HG02840 (cell line): ENCODE results near the gene S100PBP.
"Not testable (repeated sequence)": the region's sequence is repeated elsewhere in the genome, so short reads cannot be mapped to it uniquely, and the experiment has no call there.

Experiments
- ATAC-seq: cut with Tn5 transposase; IDR thresholded peaks from one replicate; pipeline ENCODE4 v1.9.1; 2021; ENCODE audit warnings: mild to moderate bottlenecking, moderate library complexity, moderate number of reproducible peaks; ENCODE audit not compliant: unreplicated experiment, low FRiP score

The S100PBP gene

DNA sequence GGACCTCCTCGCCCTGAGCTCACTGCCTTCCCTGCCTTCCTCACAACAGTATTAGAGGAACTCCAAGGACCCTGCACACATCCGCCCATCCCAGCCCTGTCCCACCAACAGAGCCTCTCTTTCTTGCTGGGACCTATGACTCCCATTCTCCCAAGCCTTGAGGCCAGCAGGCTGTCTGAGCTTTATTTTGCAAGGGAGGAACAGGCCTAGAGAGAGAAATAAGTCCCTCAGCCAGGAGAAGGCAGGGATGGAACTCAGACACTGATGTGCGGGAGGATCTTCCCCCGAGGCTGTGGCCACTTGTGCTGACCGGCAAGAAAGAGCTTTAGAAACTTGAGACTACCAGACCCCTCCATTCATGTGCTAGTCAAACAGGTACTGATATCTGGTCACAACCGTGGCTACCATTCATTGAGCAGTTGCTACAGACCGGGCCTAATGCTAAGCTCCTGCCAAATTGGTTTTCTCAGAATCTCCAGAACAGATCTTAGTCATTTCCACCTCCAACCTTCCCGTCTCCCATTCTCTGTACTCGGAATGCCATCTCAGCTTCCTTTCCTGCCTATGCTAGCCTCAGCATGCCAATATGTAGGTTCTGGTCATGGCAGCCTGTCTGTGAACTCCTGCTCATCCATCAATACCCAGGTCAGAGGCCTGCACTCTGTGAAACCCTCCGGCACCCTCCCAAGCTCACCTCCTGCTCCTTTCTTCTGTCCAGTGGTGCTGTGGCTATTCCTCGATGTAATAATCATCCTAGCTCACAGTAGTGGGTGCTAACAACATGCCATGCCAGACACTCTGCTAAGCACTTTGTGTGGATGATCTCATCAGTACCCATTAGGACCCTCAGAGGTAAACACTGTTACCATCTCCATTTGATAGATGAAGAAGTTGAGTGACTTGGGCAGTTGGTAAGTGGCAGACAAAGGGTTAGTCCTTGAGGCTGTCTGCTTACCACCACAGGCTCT lies 79.9 kb downstream of the S100PBP start:
- ATAC-seq: no peak

DNA sequence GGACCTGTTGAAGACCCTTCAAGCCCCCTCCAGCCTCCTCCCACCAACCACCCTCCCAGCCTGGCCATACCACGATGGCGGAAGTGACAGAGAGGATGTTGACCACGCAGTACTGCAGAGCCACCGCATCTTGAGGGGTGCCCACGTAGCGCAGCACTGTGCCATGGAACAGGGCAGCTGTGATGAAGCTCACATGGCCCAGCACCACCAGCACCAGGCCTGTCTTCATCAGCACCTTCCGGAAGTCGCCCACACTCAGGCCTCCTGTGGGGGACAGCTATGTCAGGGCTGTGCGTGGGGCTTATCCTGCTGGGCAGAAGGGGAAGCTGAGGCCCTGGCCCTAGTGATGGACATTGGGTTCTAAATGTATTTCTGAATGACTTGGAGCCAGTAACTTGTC lies 80.6 kb downstream of the S100PBP start:
- ATAC-seq: no peak

DNA sequence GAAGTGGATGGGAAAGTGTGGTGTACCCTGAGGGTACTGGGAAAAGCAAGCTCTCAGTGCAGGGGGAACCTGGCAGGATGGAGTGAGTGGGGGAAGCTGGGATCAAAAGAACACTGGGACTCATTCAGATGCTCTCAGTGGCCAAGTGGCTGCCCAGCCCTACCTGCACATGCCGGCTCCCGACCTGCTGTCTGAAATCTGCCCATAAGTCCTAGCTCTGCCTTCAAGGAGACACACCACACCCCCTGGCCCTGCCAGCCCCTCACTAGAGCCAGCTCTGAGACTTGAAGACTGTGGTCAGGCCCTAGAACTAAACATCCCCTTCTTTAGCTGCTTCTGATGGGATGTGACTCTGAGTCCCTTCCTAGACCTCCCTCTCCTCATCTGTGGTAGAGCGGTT lies 81.5 kb downstream of the S100PBP start:
- ATAC-seq: no peak

DNA sequence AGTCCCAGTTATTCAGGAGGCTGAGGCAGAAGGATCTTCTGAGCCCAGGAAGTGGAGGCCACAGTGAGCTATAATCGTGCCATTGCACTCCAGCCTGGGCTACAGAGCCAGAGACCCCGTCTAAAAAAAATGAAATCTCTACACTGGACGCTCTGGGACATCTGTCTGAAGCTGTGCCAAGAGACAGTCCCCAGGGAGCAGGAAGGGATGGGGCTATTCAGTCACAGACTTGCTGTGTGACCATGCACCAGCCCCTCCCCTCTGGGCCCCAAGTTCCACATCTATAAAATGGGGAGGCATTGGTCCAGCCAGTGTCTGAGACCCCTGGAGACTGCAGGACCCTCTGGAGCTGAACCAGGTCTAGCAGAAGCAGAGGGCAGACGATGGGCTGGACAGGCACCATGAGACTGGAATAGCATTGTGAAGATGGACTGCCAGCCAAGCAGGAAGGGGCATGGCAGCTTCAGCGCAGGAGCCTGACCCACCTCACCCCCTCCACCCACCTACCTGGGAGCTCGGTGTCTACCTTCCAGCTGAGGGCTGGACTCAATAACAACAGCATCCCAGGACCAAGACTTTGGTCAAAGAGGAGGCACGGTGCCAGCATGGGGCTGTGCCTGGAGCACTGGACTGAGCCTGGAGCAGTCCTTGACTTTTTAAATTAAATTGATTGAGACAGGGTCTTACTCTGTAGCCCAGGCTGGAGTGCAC lies 82.3 kb downstream of the S100PBP start:
- ATAC-seq: no peak

DNA sequence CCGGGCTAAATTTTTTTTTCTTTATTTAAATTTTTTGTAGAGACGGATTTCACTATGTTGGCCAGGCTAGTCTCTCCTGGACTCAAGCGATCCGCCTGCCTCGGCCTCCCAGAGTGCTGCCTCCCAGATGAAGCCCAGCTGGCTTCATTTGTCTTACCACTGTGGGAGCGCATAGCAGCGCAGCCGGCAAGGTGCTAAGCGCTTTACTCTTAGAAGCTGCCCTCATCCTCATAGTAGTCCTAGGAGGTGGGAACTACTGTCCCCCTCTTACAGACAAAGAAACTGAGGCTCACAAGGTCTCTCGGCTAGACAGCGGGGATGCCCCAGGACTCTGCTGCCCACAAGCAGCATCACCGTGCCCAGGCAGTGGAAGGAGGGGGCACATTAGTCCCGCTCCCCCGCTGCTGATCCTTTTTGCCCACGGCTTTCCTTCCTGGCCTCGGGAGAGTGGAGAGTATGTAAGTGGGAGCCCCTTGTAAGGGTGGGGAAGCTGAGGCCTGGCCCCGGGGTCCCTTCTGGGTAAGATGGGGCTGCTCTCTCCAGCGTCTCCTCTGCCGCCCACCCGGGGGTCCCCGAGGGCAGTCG lies 83.0 kb downstream of the S100PBP start:
- no peak for ATAC-seq

DNA sequence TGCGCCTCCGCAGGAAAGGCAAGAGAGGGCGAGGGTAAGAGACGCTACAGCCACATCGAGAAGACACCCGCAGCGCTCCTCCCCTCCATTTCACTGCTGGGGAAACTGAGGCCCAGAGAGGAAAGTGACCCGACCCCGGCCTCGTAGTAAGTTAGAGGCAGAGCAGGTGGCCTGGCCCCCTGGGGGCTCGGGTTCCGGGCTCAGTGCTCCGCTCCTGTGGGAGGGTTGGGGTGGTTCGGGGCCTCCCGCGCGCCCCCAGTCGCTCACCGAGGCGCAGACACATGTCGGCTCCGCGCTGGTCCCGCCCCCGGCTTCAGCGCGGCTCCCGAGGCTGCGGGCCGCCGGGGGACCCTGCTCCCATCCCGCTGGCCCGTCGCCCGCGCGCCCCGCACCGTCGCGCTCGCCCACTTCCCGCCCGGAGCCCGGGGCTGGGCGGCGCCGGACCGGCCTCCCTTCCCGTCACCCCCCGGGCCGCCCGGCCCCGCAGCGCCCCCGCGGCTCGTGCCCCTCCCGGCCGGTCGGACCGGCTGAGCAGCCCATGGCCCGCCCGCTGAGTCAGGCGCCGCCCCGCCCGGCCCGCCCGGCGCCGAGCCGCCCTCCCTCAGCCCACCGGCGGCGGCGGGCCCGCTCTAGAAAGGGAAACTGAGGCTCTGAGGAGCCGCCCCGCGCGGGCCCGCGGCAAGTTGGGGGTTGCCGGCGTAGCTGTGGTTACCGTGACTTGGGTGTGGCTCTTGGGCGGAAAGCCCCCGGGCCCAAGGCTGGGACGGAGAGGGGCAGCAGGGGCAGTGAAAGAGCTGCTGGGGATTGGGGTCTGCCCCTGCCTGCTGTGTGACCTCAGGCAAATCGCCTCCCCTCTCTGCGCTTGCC lies 83.7 kb downstream of the S100PBP start, which contains the start of gene TMEM54:
Gene TMEM54, minus strand, starts transcription at position 434 of the 867 bp plus-strand sequence. Its CDS starts 151 bp downstream, at position 283.
- ATAC-seq: no peak

DNA sequence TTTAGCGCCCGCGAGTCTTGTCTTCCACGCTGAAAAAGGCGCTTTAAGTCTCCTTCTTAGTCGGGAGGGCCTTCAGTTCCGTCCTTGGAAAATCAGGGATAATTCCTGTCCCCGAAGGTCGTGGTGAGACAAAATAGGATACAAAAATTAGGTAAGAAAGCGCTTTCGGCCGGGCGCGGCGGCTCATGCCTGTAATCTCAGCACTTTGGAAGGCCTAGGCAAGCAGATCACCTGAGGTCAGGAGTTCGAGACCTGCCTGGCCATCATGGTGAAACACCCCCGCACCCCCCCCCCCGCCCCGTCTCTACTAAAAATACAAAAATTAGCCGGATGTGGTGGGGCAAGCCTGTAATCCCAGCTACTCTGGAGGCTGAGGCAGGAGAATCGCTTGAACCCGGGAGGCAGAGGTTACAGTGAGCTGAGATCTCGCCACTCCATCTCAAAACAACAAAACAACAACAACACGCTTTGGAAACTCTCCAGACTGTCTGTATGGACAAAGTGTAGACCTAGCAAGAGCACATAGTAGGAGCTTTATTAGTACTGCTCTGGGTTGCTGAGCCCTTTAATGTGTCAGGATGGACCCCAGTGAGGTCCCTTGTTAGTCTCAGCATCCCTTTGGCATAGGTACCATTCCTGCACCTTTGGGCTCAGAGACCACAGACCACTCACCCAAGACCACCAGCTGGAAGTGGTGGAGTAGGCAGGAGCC lies 84.5 kb downstream of the S100PBP start:
- no peak for ATAC-seq

DNA sequence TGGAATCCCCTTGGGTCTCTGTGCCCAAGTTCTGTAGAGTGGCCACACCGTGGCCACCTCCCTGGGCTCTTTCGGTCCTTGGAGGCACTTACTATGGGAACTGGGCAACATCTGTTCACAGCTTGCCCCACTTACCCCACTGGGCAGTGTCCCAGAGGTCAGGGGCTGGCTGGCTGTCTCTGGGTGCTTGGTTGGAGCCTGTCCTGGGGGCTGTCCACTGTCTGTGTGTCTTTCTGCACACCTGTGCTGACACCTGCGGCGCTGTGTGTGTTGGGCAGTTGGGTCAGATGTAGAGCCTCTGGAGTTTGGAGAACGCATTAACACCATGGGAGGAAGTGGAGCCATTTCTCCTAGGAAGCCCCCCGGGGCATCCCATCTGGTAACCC lies 85.1 kb downstream of the S100PBP start:
- no peak for ATAC-seq

DNA sequence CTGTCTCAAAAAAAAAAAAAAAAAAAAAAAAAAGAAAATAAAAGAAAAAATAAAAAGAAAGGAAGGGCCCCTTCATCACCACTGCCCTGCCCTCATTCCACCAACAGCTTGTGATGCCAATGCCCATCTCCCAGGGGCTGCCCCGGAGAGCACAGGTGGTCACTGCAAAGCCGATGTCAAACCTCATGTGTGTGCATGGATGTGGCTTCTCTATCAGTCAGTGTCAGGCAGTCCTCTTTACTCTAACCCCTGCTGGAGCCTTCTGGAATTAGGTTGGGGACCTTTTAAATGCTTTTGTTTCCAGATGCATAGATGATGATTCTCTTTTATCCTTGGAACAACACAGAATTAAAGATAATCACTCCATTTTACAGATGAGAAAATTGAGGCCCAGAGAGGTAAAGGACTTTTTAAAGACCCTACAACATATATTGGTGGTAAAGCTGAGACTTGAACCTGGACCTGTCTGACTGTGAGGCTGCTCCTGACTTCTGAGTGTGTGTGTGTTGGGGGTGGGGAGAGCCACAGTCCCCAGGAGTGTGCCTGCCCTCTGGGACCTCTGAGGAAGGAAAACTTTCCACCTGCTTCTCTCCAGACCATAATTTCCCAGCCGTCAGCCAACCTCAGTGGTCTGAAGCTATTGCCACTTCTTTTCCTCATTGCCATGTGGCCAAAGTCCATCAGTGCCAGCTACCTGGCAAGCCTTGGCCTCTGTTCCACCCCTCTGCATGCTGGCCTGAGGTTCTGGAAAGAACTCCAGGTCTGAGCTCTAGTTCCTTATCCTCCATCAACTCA lies 86.7 kb downstream of the S100PBP start:
- no peak for ATAC-seq

DNA sequence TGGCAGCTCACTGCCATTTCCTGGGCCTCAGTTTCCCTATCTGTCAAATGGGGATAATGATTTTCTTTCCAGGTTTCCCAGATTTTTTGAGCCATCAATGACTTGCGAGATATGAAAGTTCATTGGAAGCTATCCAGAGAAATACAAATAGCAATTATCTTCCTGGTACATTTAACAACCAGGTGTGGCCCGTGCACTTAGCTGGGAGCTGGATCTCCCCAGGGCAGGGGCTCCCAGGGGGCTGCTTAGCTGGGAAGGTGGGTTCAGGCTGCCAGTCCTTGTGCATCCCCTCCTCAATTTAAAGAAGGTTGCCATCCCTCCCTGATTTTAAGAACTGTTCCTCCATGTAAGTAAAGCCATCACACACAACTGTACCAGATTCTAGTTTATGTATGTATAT lies 87.3 kb downstream of the S100PBP start:
- ATAC-seq: no peak

DNA sequence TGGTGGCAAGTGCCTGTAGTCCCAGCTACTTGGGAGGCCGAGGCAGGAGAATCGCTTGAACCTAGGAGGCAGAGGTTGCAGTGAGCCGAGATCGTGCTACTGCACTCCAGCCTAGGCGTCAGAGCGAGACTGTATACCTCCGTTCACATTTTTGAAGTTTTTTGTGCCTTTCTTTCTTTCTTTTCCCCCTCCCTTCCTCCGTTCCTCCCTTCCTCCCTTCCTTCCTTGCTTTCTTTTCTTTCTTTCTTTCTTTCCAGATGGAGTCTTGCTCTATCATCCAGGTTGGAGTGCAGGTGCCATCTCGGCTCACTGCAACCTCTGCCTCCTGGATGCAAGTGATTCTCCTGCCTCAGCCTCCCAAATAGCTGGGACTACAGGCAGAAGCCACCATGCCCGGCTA lies 88.1 kb downstream of the S100PBP start:
- ATAC-seq: not testable (repeated sequence)

DNA sequence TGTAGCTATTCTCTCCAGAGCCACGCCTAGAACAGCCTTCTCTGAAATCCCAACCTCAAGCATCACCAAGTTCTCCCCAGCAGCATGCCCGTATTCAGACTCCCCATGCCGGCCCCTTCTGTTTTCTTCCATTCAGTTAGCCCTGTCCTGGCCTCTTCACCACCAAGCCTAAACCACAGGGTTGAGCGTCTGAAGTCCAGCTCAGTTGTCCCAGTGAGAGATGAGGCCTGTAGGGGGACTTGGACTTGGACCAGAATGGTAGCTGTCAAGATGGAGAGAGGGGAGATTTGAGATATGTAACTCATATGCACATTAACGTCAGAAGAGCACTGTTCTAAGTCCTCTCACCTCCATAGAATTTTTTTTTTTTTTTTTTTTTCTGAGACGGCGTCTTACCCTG lies 89.2 kb downstream of the S100PBP start:
- ATAC-seq: no peak

DNA sequence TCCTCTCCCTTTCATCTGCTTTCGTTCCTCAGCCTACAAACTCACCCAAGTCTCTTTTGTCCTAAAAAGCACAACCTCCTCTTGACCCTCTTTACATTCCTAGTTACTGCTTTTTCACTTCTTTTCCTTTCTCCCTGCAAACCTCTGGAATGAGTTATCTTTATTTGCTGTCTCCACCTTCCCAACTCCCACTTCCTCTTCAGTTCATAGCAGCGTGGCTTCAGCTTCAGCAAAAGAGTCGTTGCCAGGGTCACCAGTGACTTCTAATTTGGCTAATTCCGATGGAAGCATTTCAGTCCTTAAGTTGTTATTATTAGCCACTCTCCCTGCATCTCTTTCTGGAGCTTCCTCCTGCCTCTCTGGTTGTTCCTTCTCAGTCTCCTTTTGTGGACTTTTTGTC lies 90.0 kb downstream of the S100PBP start:
- no peak for ATAC-seq
